HepG2 (cell line): ENCODE data around the gene CFAP99. TPM values are rescaled to one million over a fixed set of nuclear protein-coding genes. Genes with fewer than 3 reads are reported as not detected.
A peak's percentile ranks its signal among the peaks of the same experiment; 100 is the strongest.

Experiments
- AKAP8 ChIP-seq: sonication (generic); formaldehyde crosslinking; IDR thresholded peaks from 2 replicates; pipeline ENCODE4 v1.5.1; 2020; ENCODE audit warnings: mild to moderate bottlenecking, missing genetic modification reagents
- ARNTL ChIP-seq: sonication (generic); formaldehyde crosslinking; IDR thresholded peaks from 2 replicates; pipeline ENCODE4 v1.4.0; 2020; ENCODE audit warnings: mild to moderate bottlenecking, missing genetic modification reagents
- BCL6 ChIP-seq: IDR thresholded peaks from 2 replicates; pipeline ENCODE4 v1.6.1; 2016; ENCODE audit warnings: missing genetic modification reagents, missing compliant biosample characterization
- CBX1 ChIP-seq: IDR thresholded peaks from one replicate; pipeline ENCODE4 v1.6.1; 2016; ENCODE audit warnings: antibody characterized with exemption, low read depth
- CENPT ChIP-seq: sonication (generic); formaldehyde crosslinking; IDR thresholded peaks from 2 replicates; pipeline ENCODE4 v1.8.0; 2022; ENCODE audit warnings: low read depth, mild to moderate bottlenecking, moderate library complexity, missing genetic modification reagents
- CENPX ChIP-seq: sonication (generic); formaldehyde crosslinking; IDR thresholded peaks from 2 replicates; pipeline ENCODE4 v1.9.0; 2021; ENCODE audit warnings: mild to moderate bottlenecking, missing genetic modification reagents, moderate library complexity
- DDIT3 ChIP-seq: sonication (generic); formaldehyde crosslinking; IDR thresholded peaks from 2 replicates; pipeline ENCODE4 v1.4.0; 2020; ENCODE audit warnings: mild to moderate bottlenecking, missing genetic modification reagents
- IRF9 ChIP-seq: sonication (generic); formaldehyde crosslinking; IDR thresholded peaks from 2 replicates; pipeline ENCODE4 v1.8.0; 2022; ENCODE audit warnings: missing genetic modification reagents, mild to moderate bottlenecking, borderline replicate concordance
- MYC ChIP-seq: sonication (generic); formaldehyde crosslinking; IDR thresholded peaks from 2 replicates; pipeline ENCODE4 v1.9.0; 2021; ENCODE audit warnings: missing genetic modification reagents, borderline replicate concordance
- NR3C1 ChIP-seq: sonication (generic); formaldehyde crosslinking; IDR thresholded peaks from 2 replicates; pipeline ENCODE4 v1.4.0; 2020; ENCODE audit warnings: missing genetic modification reagents
- RFX1 ChIP-seq: fragments of 450-650 bp; IDR thresholded peaks from 2 replicates; pipeline ENCODE4 v1.6.1; 2017
- ZNF121 ChIP-seq: sonication (generic); formaldehyde crosslinking; IDR thresholded peaks from 2 replicates; pipeline ENCODE4 v1.5.0; 2020; ENCODE audit warnings: mild to moderate bottlenecking, missing genetic modification reagents
- ZNF263 ChIP-seq: sonication (generic); formaldehyde crosslinking; IDR thresholded peaks from 2 replicates; pipeline ENCODE4 v1.4.0; 2020; ENCODE audit warnings: missing genetic modification reagents
- ZNF292 ChIP-seq: sonication (generic); formaldehyde crosslinking; IDR thresholded peaks from 2 replicates; pipeline ENCODE4 v1.8.1; 2022; ENCODE audit warnings: mild to moderate bottlenecking, low read depth, missing genetic modification reagents, borderline replicate concordance
- ZNF296 ChIP-seq: sonication (generic); formaldehyde crosslinking; conservative IDR thresholded peaks from 2 replicates; pipeline ENCODE4 v1.5.0; 2020; ENCODE audit warnings: mild to moderate bottlenecking, missing genetic modification reagents
- ZNF3 ChIP-seq: IDR thresholded peaks from 2 replicates; pipeline ENCODE4 v1.7.0; 2017; ENCODE audit warnings: inconsistent platforms
- ZNF530 ChIP-seq: sonication (generic); formaldehyde crosslinking; IDR thresholded peaks from 2 replicates; pipeline ENCODE4 v1.5.0; 2020; ENCODE audit warnings: low read depth, mild to moderate bottlenecking, missing genetic modification reagents
- ZNF891 ChIP-seq: sonication (generic); formaldehyde crosslinking; IDR thresholded peaks from 2 replicates; pipeline ENCODE4 v1.5.0; 2020; ENCODE audit warnings: mild to moderate bottlenecking, missing genetic modification reagents
- ZXDC ChIP-seq: sonication (generic); formaldehyde crosslinking; IDR thresholded peaks from 2 replicates; pipeline ENCODE4 v1.5.0; 2020; ENCODE audit warnings: mild to moderate bottlenecking, missing genetic modification reagents
- polyA plus RNA-seq, 8 experiments: library from polyadenylated mRNA; depleted of rRNA in 3 of 8; stranded (reverse) in 7 of 8; unstranded in 1 of 8; fragments of >200 nt; fragmentation: Illumina TruSeq in 4 of 8; extraction: Trizol in 4 of 8; gene quantifications; 2 replicates each; pipeline versions ENCODE4 v1.2.1 to v1.2.3, GENCODE V29; 2011 to 2016; ENCODE audit warnings: low read depth in 4 of 8, missing spikeins in 1 of 8, mixed read lengths in 1 of 8; ENCODE audit not compliant: insufficient read depth in 1 of 8
- total RNA-seq, 5 experiments: library from RNA; depleted of rRNA; stranded (reverse); fragments of >200 nt; fragmentation: Illumina TruSeq; extraction: Trizol; gene quantifications; 2 replicates each; pipeline ENCODE4 v1.2.3, GENCODE V29; 2016; ENCODE audit warnings: low read depth in 1 of 5
- TF ChIP-seq, protein P1 (sequence below): sonication (generic); formaldehyde crosslinking; IDR thresholded peaks from 2 replicates; pipeline ENCODE4 v1.5.0; 2020; ENCODE audit warnings: mild to moderate bottlenecking, missing genetic modification reagents
- TF ChIP-seq, protein P2 (sequence below): sonication (generic); formaldehyde crosslinking; IDR thresholded peaks from 2 replicates; pipeline ENCODE4; 2020; ENCODE audit warnings: missing genetic modification reagents, mild to moderate bottlenecking, borderline replicate concordance

The CFAP99 gene
- total and polyA plus RNA-seq, 2 of the 13 experiments (the other 11 are each of a cell fraction or from before 2014, with no cell fraction given) = not detected

- TF ChIP-seq IRF9 (CRISPR knock-in tag) = no peak
- TF ChIP-seq AKAP8 = no peak
- peak; percentile 90 for TF ChIP-seq RFX1
- TF ChIP-seq ZNF263 (CRISPR knock-in tag) = no peak
- TF ChIP-seq CENPX (CRISPR knock-in tag) = no peak
- no peak for TF ChIP-seq CBX1
- TF ChIP-seq ZNF296 (CRISPR knock-in tag) = no peak
- TF ChIP-seq, protein P1, sequence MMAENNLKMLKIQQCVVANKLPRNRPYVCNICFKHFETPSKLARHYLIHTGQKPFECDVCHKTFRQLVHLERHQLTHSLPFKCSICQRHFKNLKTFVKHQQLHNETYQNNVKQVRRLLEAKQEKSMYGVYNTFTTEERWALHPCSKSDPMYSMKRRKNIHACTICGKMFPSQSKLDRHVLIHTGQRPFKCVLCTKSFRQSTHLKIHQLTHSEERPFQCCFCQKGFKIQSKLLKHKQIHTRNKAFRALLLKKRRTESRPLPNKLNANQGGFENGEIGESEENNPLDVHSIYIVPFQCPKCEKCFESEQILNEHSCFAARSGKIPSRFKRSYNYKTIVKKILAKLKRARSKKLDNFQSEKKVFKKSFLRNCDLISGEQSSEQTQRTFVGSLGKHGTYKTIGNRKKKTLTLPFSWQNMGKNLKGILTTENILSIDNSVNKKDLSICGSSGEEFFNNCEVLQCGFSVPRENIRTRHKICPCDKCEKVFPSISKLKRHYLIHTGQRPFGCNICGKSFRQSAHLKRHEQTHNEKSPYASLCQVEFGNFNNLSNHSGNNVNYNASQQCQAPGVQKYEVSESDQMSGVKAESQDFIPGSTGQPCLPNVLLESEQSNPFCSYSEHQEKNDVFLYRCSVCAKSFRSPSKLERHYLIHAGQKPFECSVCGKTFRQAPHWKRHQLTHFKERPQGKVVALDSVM (CRISPR knock-in tag) = no peak
- TF ChIP-seq BCL6 (CRISPR knock-in tag) = no peak
- no peak for TF ChIP-seq ZNF292 (CRISPR knock-in tag)
- no peak for TF ChIP-seq NR3C1 (CRISPR knock-in tag)
- TF ChIP-seq, protein P2, sequence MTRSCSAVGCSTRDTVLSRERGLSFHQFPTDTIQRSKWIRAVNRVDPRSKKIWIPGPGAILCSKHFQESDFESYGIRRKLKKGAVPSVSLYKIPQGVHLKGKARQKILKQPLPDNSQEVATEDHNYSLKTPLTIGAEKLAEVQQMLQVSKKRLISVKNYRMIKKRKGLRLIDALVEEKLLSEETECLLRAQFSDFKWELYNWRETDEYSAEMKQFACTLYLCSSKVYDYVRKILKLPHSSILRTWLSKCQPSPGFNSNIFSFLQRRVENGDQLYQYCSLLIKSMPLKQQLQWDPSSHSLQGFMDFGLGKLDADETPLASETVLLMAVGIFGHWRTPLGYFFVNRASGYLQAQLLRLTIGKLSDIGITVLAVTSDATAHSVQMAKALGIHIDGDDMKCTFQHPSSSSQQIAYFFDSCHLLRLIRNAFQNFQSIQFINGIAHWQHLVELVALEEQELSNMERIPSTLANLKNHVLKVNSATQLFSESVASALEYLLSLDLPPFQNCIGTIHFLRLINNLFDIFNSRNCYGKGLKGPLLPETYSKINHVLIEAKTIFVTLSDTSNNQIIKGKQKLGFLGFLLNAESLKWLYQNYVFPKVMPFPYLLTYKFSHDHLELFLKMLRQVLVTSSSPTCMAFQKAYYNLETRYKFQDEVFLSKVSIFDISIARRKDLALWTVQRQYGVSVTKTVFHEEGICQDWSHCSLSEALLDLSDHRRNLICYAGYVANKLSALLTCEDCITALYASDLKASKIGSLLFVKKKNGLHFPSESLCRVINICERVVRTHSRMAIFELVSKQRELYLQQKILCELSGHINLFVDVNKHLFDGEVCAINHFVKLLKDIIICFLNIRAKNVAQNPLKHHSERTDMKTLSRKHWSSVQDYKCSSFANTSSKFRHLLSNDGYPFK (CRISPR knock-in tag) = no peak
- TF ChIP-seq ZXDC (CRISPR knock-in tag) = no peak
- TF ChIP-seq ZNF121 (CRISPR knock-in tag) = no peak
- no peak for TF ChIP-seq DDIT3
- no peak for TF ChIP-seq ZNF3 (CRISPR knock-in tag)
- TF ChIP-seq MYC (CRISPR knock-in tag) = 0 out of 2 replicates have a peak, but pooled peaks have one; percentile 16
- no peak for TF ChIP-seq ZNF530
- no peak for TF ChIP-seq ARNTL (CRISPR knock-in tag)
- no peak for TF ChIP-seq CENPT (CRISPR knock-in tag)
- no peak for TF ChIP-seq ZNF891 (CRISPR knock-in tag)
Observed at GRCh38 chr4:2418650-2419571, at the start of gene CFAP99 (continued).
